ENCODE data around the gene INTS6.
"Not testable (repeated sequence)": the region's sequence is repeated elsewhere in the genome, so short reads cannot be mapped to it uniquely, and the experiment has no call there.

Gene INTS6

GRCh38 chr13:51415339-51415738 lies 37.5 kb downstream of the INTS6 start:
- not testable (repeated sequence) for DNase-seq (ENCODE audit: low read depth in 1 of 2, low spot score in 1 of 2)

- no peak for DNase-seq (ENCODE audit: low read depth in 1 of 2, low spot score in 1 of 2)
Measured at GRCh38 chr13:51412431-51412830, 40.4 kb downstream of the INTS6 start.

GRCh38 chr13:51405176-51405575 lies 47.7 kb downstream of the INTS6 start:
- no peak for DNase-seq (ENCODE audit: low read depth in 1 of 2, low spot score in 1 of 2)

- no peak for DNase-seq (ENCODE audit: low read depth in 1 of 2, low spot score in 1 of 2)
Measured at GRCh38 chr13:51397262-51397941, 55.4 kb downstream of the INTS6 start.

GRCh38 chr13:51396352-51396751 lies 56.5 kb downstream of the INTS6 start:
- DNase-seq (ENCODE audit: low read depth in 1 of 2, low spot score in 1 of 2) = no peak

GRCh38 chr13:51394724-51395123 lies 58.1 kb downstream of the INTS6 start:
- DNase-seq (ENCODE audit: low read depth in 1 of 2, low spot score in 1 of 2) = no peak

GRCh38 chr13:51385114-51385513 lies 67.7 kb downstream of the INTS6 start:
- DNase-seq (ENCODE audit: low read depth in 1 of 2, low spot score in 1 of 2) = no peak

- DNase-seq (ENCODE audit: low read depth in 1 of 2, low spot score in 1 of 2) = no peak
Measured at GRCh38 chr13:51380269-51380668, 72.6 kb downstream of the INTS6 start.

GRCh38 chr13:51373451-51373850 lies 79.4 kb downstream of the INTS6 start:
- no peak for DNase-seq (ENCODE audit: low read depth in 1 of 2, low spot score in 1 of 2)

GRCh38 chr13:51371768-51372399 lies 81.0 kb downstream of the INTS6 start:
- no peak for DNase-seq (ENCODE audit: low read depth in 1 of 2, low spot score in 1 of 2)

GRCh38 chr13:51370811-51371210 lies 82.0 kb downstream of the INTS6 start:
- DNase-seq (ENCODE audit: low read depth in 1 of 2, low spot score in 1 of 2) = no peak

- no peak for DNase-seq (ENCODE audit: low read depth in 1 of 2, low spot score in 1 of 2)
Measured at GRCh38 chr13:51370116-51370515, 82.7 kb downstream of the INTS6 start.

- no peak for DNase-seq (ENCODE audit: low read depth in 1 of 2, low spot score in 1 of 2)
Measured at GRCh38 chr13:51364404-51365008, 88.3 kb downstream of the INTS6 start.

- no peak for DNase-seq (ENCODE audit: low read depth in 1 of 2, low spot score in 1 of 2)
Measured at GRCh38 chr13:51363625-51364024, 89.2 kb downstream of the INTS6 start.

- no peak for DNase-seq (ENCODE audit: low read depth in 1 of 2, low spot score in 1 of 2)
Measured at GRCh38 chr13:51361106-51361505, 91.7 kb downstream of the INTS6 start.

- DNase-seq (ENCODE audit: low read depth in 1 of 2, low spot score in 1 of 2) = no peak
Measured at GRCh38 chr13:51360489-51360888, 92.3 kb downstream of the INTS6 start.

- DNase-seq (ENCODE audit: low read depth in 1 of 2, low spot score in 1 of 2) = no peak
Measured at GRCh38 chr13:51359352-51359751, 93.5 kb downstream of the INTS6 start.

- DNase-seq (ENCODE audit: low read depth in 1 of 2, low spot score in 1 of 2) = no peak
Measured at GRCh38 chr13:51357928-51358595, 94.8 kb downstream of the INTS6 start.

- no peak for DNase-seq (ENCODE audit: low read depth in 1 of 2, low spot score in 1 of 2)
Measured at GRCh38 chr13:51355217-51355616, 97.6 kb downstream of the INTS6 start.

- no peak for DNase-seq (ENCODE audit: low read depth in 1 of 2, low spot score in 1 of 2)
Measured at GRCh38 chr13:51349016-51349415, 103.8 kb downstream of the INTS6 start.

- no peak for DNase-seq (ENCODE audit: low read depth in 1 of 2, low spot score in 1 of 2)
Measured at GRCh38 chr13:51348069-51348967, 104.5 kb downstream of the INTS6 start.

Measured in activated T-helper 1 cell treated with anti-CD3 and anti-CD28 coated beads, Interleukin-2, amount 50 U/mL, for 16 hours (primary cell).